BJ (cell line): ENCODE data around the gene MRPL38. TPM values are rescaled to one million over a fixed set of nuclear protein-coding genes. Genes with fewer than 3 reads are reported as not detected.
"Not testable (repeated sequence)": the region's sequence is repeated elsewhere in the genome, so short reads cannot be mapped to it uniquely, and the experiment has no call there.

Source experiments
- CTCF ChIA-PET: fragments of 350-600 bp; formaldehyde crosslinking; extraction: SDS; loops from one replicate; lab custom pipeline; 2021; ENCODE audit warnings: antibody characterized with exemption, inconsistent platforms; lab: Yijun Ruan, JAX
- POLR2A ChIA-PET: fragments of 300-600 bp; sonication (Branson Sonifier 250); formaldehyde crosslinking; extraction: SDS; loops from one replicate; lab custom pipeline; 2021; ENCODE audit warnings: antibody characterized with exemption; lab: Charles Lee
- DNase-seq: peaks from one replicate; pipeline ENCODE4 v3.0.0-alpha.2; 2011; ENCODE audit warnings: low read depth
- H3K27me3 ChIP-seq: 2 replicates; pipeline ENCODE4 v1.6.0; 2011; ENCODE audit warnings: low read length; ENCODE audit not compliant: control insufficient read depth, insufficient read depth
- H3K36me3 ChIP-seq: 2 replicates; pipeline ENCODE4 v1.5.1; 2011; ENCODE audit warnings: low read length; ENCODE audit not compliant: control insufficient read depth, insufficient read depth
- H3K4me3 ChIP-seq: 2 replicates; pipeline ENCODE4 v1.5.1; 2011; ENCODE audit warnings: low read depth, mild to moderate bottlenecking, control low read depth, low read length
- polyA plus RNA-seq: library from polyadenylated mRNA; depleted of rRNA; stranded (reverse); fragments of >200 nt; gene quantifications from 2 replicates; pipeline ENCODE4 v1.2.3, GENCODE V29; 2011
- TF ChIP-seq, protein P1 (sequence below): IDR thresholded peaks from 2 replicates; pipeline ENCODE4 v1.5.1; 2011; ENCODE audit warnings: low read depth, mild to moderate bottlenecking, control low read depth, inconsistent platforms, low read length, moderate library complexity; ENCODE audit not compliant: insufficient read depth

Gene MRPL38
- polyA plus RNA-seq, 1 experiment: 60.9 TPM

DNA sequence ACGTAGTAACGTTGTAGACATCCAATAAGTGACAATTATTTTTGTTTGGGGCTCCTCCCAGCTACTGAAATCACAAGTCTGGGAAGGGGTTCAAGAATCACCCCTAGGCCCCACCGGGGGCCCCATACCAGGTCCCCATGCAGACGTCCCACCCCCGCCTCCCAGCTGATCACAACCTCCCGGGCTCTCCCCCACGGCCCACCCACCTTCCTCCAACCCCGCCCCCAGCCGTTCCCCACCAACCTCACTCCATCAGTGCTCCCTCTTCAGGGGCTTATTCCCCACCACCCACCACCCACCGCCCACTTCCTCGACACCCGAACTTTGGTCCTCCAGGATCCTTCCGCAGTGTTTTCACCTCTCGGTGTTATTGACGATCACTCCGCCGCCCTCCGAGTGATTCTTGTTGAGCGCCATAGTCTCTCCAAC lies 49.8 kb downstream of the MRPL38 start:
- Histone ChIP-seq H3K4me3 (peak overlapping the region; percentile 79), H3K36me3 (peaks cover 7% of the 10 kb centered on the region), H3K27me3 (no peaks in the 10 kb centered on the region)
- CTCF ChIA-PET: interaction anchor here (0.6 to 3.2 kb wide), 16 partner anchors 9 to 101 kb away, joined by 3 to 34 read pairs (median 4); partner anchors contain the start of genes MRPL38, TRIM47, TRIM65 and UNC13D
- TF ChIP-seq, protein P1, sequence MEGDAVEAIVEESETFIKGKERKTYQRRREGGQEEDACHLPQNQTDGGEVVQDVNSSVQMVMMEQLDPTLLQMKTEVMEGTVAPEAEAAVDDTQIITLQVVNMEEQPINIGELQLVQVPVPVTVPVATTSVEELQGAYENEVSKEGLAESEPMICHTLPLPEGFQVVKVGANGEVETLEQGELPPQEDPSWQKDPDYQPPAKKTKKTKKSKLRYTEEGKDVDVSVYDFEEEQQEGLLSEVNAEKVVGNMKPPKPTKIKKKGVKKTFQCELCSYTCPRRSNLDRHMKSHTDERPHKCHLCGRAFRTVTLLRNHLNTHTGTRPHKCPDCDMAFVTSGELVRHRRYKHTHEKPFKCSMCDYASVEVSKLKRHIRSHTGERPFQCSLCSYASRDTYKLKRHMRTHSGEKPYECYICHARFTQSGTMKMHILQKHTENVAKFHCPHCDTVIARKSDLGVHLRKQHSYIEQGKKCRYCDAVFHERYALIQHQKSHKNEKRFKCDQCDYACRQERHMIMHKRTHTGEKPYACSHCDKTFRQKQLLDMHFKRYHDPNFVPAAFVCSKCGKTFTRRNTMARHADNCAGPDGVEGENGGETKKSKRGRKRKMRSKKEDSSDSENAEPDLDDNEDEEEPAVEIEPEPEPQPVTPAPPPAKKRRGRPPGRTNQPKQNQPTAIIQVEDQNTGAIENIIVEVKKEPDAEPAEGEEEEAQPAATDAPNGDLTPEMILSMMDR: peak; percentile 18; the same call in 1 of the 2 replicates
- DNase-seq: no peak
- POLR2A ChIA-PET: interaction anchor here (0.6 to 1.2 kb wide), 5 partner anchors 11 to 674 kb away, joined by 3 to 14 read pairs (median 6); partner anchors contain the start of gene UNC13D

DNA sequence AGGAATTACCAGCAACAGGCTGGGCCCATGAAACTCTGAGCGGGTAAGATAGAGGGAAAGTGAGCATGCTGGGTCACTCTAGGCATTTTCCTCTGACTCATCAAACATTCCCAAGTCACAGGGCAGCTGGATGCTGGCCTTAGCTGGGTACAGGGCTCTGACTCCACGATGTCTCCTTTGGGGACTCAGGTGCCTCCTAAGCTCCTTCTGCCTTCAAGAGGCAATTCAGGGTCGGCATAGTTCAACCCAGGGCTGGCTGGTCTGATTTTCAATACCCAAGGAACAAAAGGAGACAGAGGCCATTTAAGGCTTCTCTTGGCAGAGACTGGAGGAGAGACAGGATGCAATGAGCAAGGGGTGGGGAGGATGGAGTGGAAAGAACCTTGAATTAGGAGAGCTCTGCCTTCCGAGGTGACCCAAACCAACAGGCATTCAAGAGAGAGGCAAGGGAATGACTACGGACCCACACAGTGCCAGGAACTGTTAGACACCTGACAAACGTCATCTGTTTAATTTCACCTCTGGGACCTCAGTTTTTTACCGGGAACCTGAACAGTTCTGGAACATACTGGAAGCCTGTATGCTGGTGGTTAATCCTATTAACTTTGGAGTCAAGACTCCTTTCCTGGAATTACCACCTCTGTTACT lies 50.5 kb downstream of the MRPL38 start:
- TF ChIP-seq, protein P1: no peak
- CTCF ChIA-PET: interaction anchor here (0.6 to 3.2 kb wide), 12 partner anchors 8 to 101 kb away, joined by 3 to 34 read pairs (median 4); partner anchors contain the start of genes TRIM47, TRIM65 and UNC13D
- Histone ChIP-seq H3K4me3 (peak overlapping the region; percentile 79), H3K36me3 (peaks cover 10% of the 10 kb centered on the region), H3K27me3 (no peaks in the 10 kb centered on the region)
- DNase-seq: no peak
- POLR2A ChIA-PET: interaction anchor here (0.6 to 1.2 kb wide), 2 partner anchors 74 to 675 kb away, joined by 3 to 13 read pairs; a partner anchor contains a TSS

DNA sequence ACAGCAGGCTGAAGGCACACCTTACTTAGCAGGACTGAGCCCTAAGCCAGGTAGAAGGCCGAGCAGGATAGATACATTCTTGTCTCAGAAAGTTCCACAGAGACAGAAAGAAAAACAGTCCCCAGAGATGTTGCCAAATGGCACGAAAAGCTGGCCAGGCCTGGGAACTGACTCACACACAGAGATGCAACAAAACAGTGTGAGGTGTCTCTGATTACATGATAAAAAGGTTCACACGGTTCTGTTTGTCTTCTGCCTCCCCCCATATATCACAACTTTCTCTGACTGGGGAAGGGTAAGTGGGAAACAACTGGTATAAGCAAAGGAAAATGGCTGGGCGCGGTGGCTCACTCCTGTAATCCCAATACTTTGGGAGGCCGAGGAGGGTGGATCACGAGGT lies 51.3 kb downstream of the MRPL38 start:
- no peak for DNase-seq
- ChIA-PET CTCF (interaction anchor here (0.6 to 3.2 kb wide), 11 partner anchors 8 to 100 kb away, joined by 3 to 34 read pairs (median 4); partner anchors contain the start of genes TRIM47, TRIM65 and UNC13D), POLR2A (interaction anchor here (1.2 kb wide), 1 partner anchor 74 kb away, joined by 3 read pairs; a partner anchor contains a TSS)
- Histone ChIP-seq H3K36me3 (peaks cover 11% of the 10 kb centered on the region), H3K27me3 (no peaks in the 10 kb centered on the region), H3K4me3 (no peak overlapping the region)
- TF ChIP-seq, protein P1: no peak

DNA sequence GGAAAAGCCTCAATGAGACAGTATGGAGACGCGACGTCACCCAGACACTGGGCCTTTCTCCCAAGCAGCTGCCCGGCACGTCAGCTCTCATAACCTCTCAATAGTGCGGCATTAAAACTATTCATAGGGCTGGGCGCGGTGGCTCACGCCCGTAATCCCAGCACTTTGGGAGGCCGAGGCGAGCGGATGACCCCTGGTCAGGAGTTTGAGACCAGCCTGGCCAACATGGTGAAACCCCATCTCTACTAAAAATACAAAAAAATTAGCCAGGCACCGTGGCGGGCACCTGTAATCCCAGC lies 53.0 kb downstream of the MRPL38 start:
- CTCF ChIA-PET: interaction anchor here (1.2 kb wide), 1 partner anchor 86 kb away, joined by 4 read pairs; the partner anchor contains the start of gene GALK1
- POLR2A ChIA-PET: not testable (repeated sequence)

DNA sequence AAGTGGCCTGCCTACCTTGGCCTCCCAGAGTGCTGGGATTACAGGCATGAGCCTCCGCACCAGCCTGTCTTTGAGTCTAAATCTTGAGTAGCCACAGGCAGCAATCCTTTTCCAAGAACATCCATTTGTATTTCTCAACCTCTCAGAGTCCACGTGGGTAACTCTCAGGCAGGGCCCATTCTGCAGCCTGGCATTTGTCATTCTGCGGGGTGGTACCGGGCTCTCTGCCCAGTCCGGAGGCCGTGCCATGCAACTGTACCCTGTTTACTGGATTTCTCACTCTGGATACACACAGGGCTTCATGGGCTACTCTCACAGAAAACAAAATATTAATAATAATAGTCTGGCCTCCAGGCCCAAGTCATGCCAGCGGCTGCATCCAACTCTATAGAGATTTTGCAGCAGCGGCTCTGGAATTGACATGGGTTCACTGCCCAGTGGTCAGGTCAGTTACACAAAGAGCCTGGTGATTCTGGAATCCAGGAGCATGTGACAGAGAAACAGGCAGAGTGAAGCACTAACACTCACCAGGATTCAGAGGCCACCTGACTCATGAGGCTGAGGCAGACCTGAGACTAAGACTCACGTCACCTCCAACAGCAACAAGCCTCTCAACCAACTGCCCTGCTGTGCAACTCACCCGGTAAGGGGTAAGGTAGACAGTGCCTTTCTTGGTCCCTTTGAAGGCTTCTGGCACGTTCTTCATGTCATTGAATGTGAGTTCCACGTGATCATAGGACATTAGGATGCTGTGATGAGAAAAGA lies 53.6 kb downstream of the MRPL38 start:
- Histone ChIP-seq H3K36me3 (peaks cover 24% of the 10 kb centered on the region), H3K4me3 (no peak overlapping the region), H3K27me3 (no peaks in the 10 kb centered on the region)
- TF ChIP-seq, protein P1: no peak
- DNase-seq: no peak
- ChIA-PET POLR2A (no interaction called here), CTCF (interaction anchor here (1.1 kb wide), 1 partner anchor 24 kb away, joined by 3 read pairs; no protein-coding TSS in a partner anchor)

More for the DNA sequence above, 53.0 kb downstream of the MRPL38 start:
- not testable (repeated sequence) for H3K4me3 ChIP-seq, H3K27me3 ChIP-seq, DNase-seq
- peaks cover 21% of the 10 kb centered on the region for H3K36me3 ChIP-seq
